ENCODE measurements around the gene ENTR1.
"Not testable (repeated sequence)": the region's sequence is repeated elsewhere in the genome, so short reads cannot be mapped to it uniquely, and the experiment has no call there.

ENTR1 gene

GRCh38 chr9:136418182-136419091 is 8.0 kb upstream of the ENTR1 start:
- DNase-seq, result no peak

GRCh38 chr9:136416914-136417313 is 6.5 kb upstream of the ENTR1 start:
- no peak for DNase-seq

- DNase-seq, result no peak
Measured at GRCh38 chr9:136416427-136416826, 6.0 kb upstream of the ENTR1 start.

- DNase-seq, result no peak
Measured at GRCh38 chr9:136412962-136413361, 2.5 kb upstream of the ENTR1 start.

- DNase-seq, result no peak
Measured at GRCh38 chr9:136411378-136411777, 964 bp upstream of the ENTR1 start.

GRCh38 chr9:136409557-136410455 is 608 bp downstream of the ENTR1 start:
- peak; percentile 48 to 55 for DNase-seq

GRCh38 chr9:136407911-136408310 is 2.5 kb downstream of the ENTR1 start:
- DNase-seq, result no peak

- not testable (repeated sequence) for DNase-seq
Measured at GRCh38 chr9:136407061-136407460, 3.4 kb downstream of the ENTR1 start.

GRCh38 chr9:136405904-136406303 is 4.5 kb downstream of the ENTR1 start:
- DNase-seq, result not testable (repeated sequence)

GRCh38 chr9:136405481-136405880 is 4.9 kb downstream of the ENTR1 start:
- DNase-seq, result no peak

- no peak for DNase-seq
Measured at GRCh38 chr9:136404801-136405136, 5.6 kb downstream of the ENTR1 start.

GRCh38 chr9:136403915-136404800 is 6.3 kb downstream of the ENTR1 start:
- peak; percentile 56 to 68 for DNase-seq

GRCh38 chr9:136403538-136403914 is 6.9 kb downstream of the ENTR1 start:
- DNase-seq, result peak; percentile 74 to 80

- no peak for DNase-seq
Measured at GRCh38 chr9:136402067-136402466, 8.3 kb downstream of the ENTR1 start.

- no peak for DNase-seq
Measured at GRCh38 chr9:136401173-136401922, 9.1 kb downstream of the ENTR1 start.

GRCh38 chr9:136400038-136400834 is 10.2 kb downstream of the ENTR1 start, which contains the start of gene SNAPC4:
TSS of gene SNAPC4 (minus strand) at chr9:136400170. CDS start at chr9:136398428, 1,742 bp downstream.
- peak; percentile 86 to 88 for DNase-seq

- DNase-seq, result peak; percentile 55 to 59
Measured at GRCh38 chr9:136399176-136400037, 11.0 kb downstream of the ENTR1 start.

- no peak for DNase-seq
Measured at GRCh38 chr9:136398286-136398685, 12.1 kb downstream of the ENTR1 start.

- no peak for DNase-seq
Measured at GRCh38 chr9:136397643-136398042, 12.8 kb downstream of the ENTR1 start.

GRCh38 chr9:136396219-136396515 is 14.2 kb downstream of the ENTR1 start:
- no peak for DNase-seq
